HepG2 (cell line): ENCODE data around the gene NEURL4. TPM values are rescaled to one million over a fixed set of nuclear protein-coding genes. Genes with fewer than 3 reads are reported as not detected.
A peak's percentile ranks its signal among the peaks of the same experiment; 100 is the strongest.

Experiments
- AGO1 ChIP-seq: fragments of 200-400 bp; formaldehyde crosslinking; IDR thresholded peaks from 2 replicates; pipeline ENCODE4 v1.6.1; 2017; ENCODE audit warnings: mild to moderate bottlenecking, low read depth, low read length, moderate library complexity; ENCODE audit not compliant: poor library complexity, severe bottlenecking
- CHD2 ChIP-seq: IDR thresholded peaks from 2 replicates; pipeline ENCODE4 v1.6.1; 2011; ENCODE audit warnings: low read depth, low read length, improper control_type of control experiment
- GMEB1 ChIP-seq: sonication (generic); formaldehyde crosslinking; IDR thresholded peaks from 2 replicates; pipeline ENCODE4 v1.5.1; 2020; ENCODE audit warnings: missing genetic modification reagents, mild to moderate bottlenecking, borderline replicate concordance
- KLF6 ChIP-seq: IDR thresholded peaks from 2 replicates; pipeline ENCODE4 v1.8.0; 2016; ENCODE audit warnings: missing biosample characterization, missing genetic modification reagents
- POLR2AphosphoS5 ChIP-seq: IDR thresholded peaks from 2 replicates; pipeline ENCODE4 v1.6.1; 2012; ENCODE audit warnings: low read depth, low read length
- SIN3A ChIP-seq: IDR thresholded peaks from 2 replicates; pipeline ENCODE4 v1.6.1; 2011; ENCODE audit warnings: low read depth, mild to moderate bottlenecking, control low read depth, low read length, borderline replicate concordance
- U2AF1 ChIP-seq: fragments of 200-400 bp; formaldehyde crosslinking; optimal IDR thresholded peaks from 2 replicates; pipeline ENCODE3; 2017; ENCODE audit warnings: mild to moderate bottlenecking, low read depth, low read length
- ZBTB38 ChIP-seq: sonication (generic); formaldehyde crosslinking; IDR thresholded peaks from 2 replicates; pipeline ENCODE4 v1.5.1; 2020; ENCODE audit warnings: mild to moderate bottlenecking, missing genetic modification reagents
- ZBTB4 ChIP-seq: sonication (generic); formaldehyde crosslinking; IDR thresholded peaks from 2 replicates; pipeline ENCODE4 v1.4.0; 2020; ENCODE audit warnings: missing genetic modification reagents, mild to moderate bottlenecking, borderline replicate concordance
- ZBTB42 ChIP-seq: sonication (generic); formaldehyde crosslinking; IDR thresholded peaks from 2 replicates; pipeline ENCODE4 v1.5.0; 2020; ENCODE audit warnings: mild to moderate bottlenecking, missing genetic modification reagents
- ZMYM4 ChIP-seq: sonication (generic); formaldehyde crosslinking; IDR thresholded peaks from 2 replicates; pipeline ENCODE4 v1.8.1; 2023; ENCODE audit warnings: mild to moderate bottlenecking, missing genetic modification reagents
- ZNF383 ChIP-seq: sonication (generic); formaldehyde crosslinking; IDR thresholded peaks from 2 replicates; pipeline ENCODE4 v1.4.0; 2020; ENCODE audit warnings: missing genetic modification reagents, mild to moderate bottlenecking, borderline replicate concordance
- ZNF747 ChIP-seq: sonication (generic); formaldehyde crosslinking; IDR thresholded peaks from 2 replicates; pipeline ENCODE4 v1.8.1; 2023; ENCODE audit warnings: missing genetic modification reagents, mild to moderate bottlenecking, borderline replicate concordance
- ZNF780A ChIP-seq: sonication (generic); formaldehyde crosslinking; IDR thresholded peaks from 2 replicates; pipeline ENCODE4 v1.8.0; 2022; ENCODE audit warnings: mild to moderate bottlenecking, missing genetic modification reagents, moderate library complexity
- polyA plus RNA-seq, 8 experiments: library from polyadenylated mRNA; depleted of rRNA in 3 of 8; stranded (reverse) in 7 of 8; unstranded in 1 of 8; fragments of >200 nt; fragmentation: Illumina TruSeq in 4 of 8; extraction: Trizol in 4 of 8; gene quantifications; 2 replicates each; pipeline versions ENCODE4 v1.2.1 to v1.2.3, GENCODE V29; 2011 to 2016; ENCODE audit warnings: low read depth in 4 of 8, missing spikeins in 1 of 8, mixed read lengths in 1 of 8; ENCODE audit not compliant: insufficient read depth in 1 of 8
- total RNA-seq, 5 experiments: library from RNA; depleted of rRNA; stranded (reverse); fragments of >200 nt; fragmentation: Illumina TruSeq; extraction: Trizol; gene quantifications; 2 replicates each; pipeline ENCODE4 v1.2.3, GENCODE V29; 2016; ENCODE audit warnings: low read depth in 1 of 5
- TF ChIP-seq, protein P1 (sequence below): sonication (generic); formaldehyde crosslinking; IDR thresholded peaks from 2 replicates; pipeline ENCODE4 v1.5.0; 2020; ENCODE audit warnings: missing genetic modification reagents, mild to moderate bottlenecking, borderline replicate concordance
- TF ChIP-seq, protein P2 (sequence below): sonication (generic); formaldehyde crosslinking; IDR thresholded peaks from 2 replicates; pipeline ENCODE4 v1.5.0; 2020; ENCODE audit warnings: mild to moderate bottlenecking, missing genetic modification reagents, borderline replicate concordance
- TF ChIP-seq, protein P3 (sequence below): sonication (generic); formaldehyde crosslinking; IDR thresholded peaks from 2 replicates; pipeline ENCODE4 v1.8.1; 2022; ENCODE audit warnings: mild to moderate bottlenecking, missing genetic modification reagents

The NEURL4 gene
- total and polyA plus RNA-seq, 2 of the 13 experiments (the other 11 are each of a cell fraction or from before 2014, with no cell fraction given) = 14.8 to 15.7 TPM

- TF ChIP-seq, protein P1, sequence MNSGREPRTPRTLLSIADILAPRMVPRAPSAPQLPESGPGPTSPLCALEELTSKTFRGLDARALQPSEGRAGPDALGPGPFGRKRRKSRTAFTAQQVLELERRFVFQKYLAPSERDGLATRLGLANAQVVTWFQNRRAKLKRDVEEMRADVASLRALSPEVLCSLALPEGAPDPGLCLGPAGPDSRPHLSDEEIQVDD (CRISPR knock-in tag) = no peak
- TF ChIP-seq POLR2AphosphoS5 (peak; percentile 97), ZBTB38 (CRISPR knock-in tag) (no peak), ZNF747 (CRISPR knock-in tag) (no peak; the same call in 1 of the 2 replicates), GMEB1 (CRISPR knock-in tag) (peak; percentile 86), ZMYM4 (CRISPR knock-in tag) (no peak), CHD2 (no peak), AGO1 (no peak), ZBTB4 (CRISPR knock-in tag) (no peak), SIN3A (peak; percentile 62; the same call in 1 of the 2 replicates), U2AF1 (no peak), KLF6 (no peak; the same call in 1 of the 2 replicates), ZNF780A (CRISPR knock-in tag) (no peak), ZNF383 (CRISPR knock-in tag) (no peak), ZBTB42 (CRISPR knock-in tag) (no peak)
- TF ChIP-seq, protein P2, sequence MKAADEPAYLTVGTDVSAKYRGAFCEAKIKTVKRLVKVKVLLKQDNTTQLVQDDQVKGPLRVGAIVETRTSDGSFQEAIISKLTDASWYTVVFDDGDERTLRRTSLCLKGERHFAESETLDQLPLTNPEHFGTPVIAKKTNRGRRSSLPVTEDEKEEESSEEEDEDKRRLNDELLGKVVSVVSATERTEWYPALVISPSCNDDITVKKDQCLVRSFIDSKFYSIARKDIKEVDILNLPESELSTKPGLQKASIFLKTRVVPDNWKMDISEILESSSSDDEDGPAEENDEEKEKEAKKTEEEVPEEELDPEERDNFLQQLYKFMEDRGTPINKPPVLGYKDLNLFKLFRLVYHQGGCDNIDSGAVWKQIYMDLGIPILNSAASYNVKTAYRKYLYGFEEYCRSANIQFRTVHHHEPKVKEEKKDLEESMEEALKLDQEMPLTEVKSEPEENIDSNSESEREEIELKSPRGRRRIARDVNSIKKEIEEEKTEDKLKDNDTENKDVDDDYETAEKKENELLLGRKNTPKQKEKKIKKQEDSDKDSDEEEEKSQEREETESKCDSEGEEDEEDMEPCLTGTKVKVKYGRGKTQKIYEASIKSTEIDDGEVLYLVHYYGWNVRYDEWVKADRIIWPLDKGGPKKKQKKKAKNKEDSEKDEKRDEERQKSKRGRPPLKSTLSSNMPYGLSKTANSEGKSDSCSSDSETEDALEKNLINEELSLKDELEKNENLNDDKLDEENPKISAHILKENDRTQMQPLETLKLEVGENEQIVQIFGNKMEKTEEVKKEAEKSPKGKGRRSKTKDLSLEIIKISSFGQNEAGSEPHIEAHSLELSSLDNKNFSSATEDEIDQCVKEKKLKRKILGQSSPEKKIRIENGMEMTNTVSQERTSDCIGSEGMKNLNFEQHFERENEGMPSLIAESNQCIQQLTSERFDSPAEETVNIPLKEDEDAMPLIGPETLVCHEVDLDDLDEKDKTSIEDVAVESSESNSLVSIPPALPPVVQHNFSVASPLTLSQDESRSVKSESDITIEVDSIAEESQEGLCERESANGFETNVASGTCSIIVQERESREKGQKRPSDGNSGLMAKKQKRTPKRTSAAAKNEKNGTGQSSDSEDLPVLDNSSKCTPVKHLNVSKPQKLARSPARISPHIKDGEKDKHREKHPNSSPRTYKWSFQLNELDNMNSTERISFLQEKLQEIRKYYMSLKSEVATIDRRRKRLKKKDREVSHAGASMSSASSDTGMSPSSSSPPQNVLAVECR (CRISPR knock-in tag) = peak; percentile 51; the same call in 1 of the 2 replicates
- TF ChIP-seq, protein P3, sequence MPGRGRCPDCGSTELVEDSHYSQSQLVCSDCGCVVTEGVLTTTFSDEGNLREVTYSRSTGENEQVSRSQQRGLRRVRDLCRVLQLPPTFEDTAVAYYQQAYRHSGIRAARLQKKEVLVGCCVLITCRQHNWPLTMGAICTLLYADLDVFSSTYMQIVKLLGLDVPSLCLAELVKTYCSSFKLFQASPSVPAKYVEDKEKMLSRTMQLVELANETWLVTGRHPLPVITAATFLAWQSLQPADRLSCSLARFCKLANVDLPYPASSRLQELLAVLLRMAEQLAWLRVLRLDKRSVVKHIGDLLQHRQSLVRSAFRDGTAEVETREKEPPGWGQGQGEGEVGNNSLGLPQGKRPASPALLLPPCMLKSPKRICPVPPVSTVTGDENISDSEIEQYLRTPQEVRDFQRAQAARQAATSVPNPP (CRISPR knock-in tag) = no peak
These were observed 22.0 kb downstream of the NEURL4 start, which contains the start of gene EIF5A (continued) for GRCh38 chr17:7306911-7307685.
